GM21825 (cell line): ENCODE results near the gene GDPGP1.

Experiments used
- ATAC-seq: cut with Tn5 transposase; IDR thresholded peaks from one replicate; pipeline ENCODE4 v1.9.1; 2021; ENCODE audit warnings: mild to moderate bottlenecking, moderate library complexity; ENCODE audit not compliant: unreplicated experiment

Gene GDPGP1

GRCh38 chr15:90225047-90225446, 9.0 kb upstream of the GDPGP1 start:
- ATAC-seq = no peak

GRCh38 chr15:90225504-90226234, 8.3 kb upstream of the GDPGP1 start:
- ATAC-seq = no peak

- no peak for ATAC-seq
These were observed 6.7 kb upstream of the GDPGP1 start for GRCh38 chr15:90227336-90227735.

GRCh38 chr15:90227816-90228772, 5.9 kb upstream of the GDPGP1 start:
- ATAC-seq = no peak

GRCh38 chr15:90228960-90229359, 5.0 kb upstream of the GDPGP1 start:
- ATAC-seq = no peak

GRCh38 chr15:90230071-90230494, 3.9 kb upstream of the GDPGP1 start:
- ATAC-seq = no peak

GRCh38 chr15:90230610-90231009, 3.4 kb upstream of the GDPGP1 start:
- ATAC-seq = no peak

GRCh38 chr15:90231028-90232017, 2.7 kb upstream of the GDPGP1 start:
- ATAC-seq = no peak

- ATAC-seq = no peak
These were observed 1.8 kb upstream of the GDPGP1 start for GRCh38 chr15:90232196-90232595.

GRCh38 chr15:90232941-90233386, 1.0 kb upstream of the GDPGP1 start:
- no peak for ATAC-seq

- peak; percentile 86 for ATAC-seq
These were observed 468 bp upstream of the GDPGP1 start, which contains the start of gene CIB1 for GRCh38 chr15:90233387-90234095. Gene CIB1 (minus strand): TSS chr15:90233941. CDS start chr15:90233885, 56 bp downstream.

- ATAC-seq = no peak
These were observed 5.4 kb downstream of the GDPGP1 start for GRCh38 chr15:90239371-90239770.

GRCh38 chr15:90240856-90241255, 6.8 kb downstream of the GDPGP1 start:
- ATAC-seq = no peak

- no peak for ATAC-seq
These were observed 7.6 kb downstream of the GDPGP1 start for GRCh38 chr15:90241343-90242192.

GRCh38 chr15:90243943-90244639, 10.1 kb downstream of the GDPGP1 start:
- ATAC-seq = no peak

- no peak for ATAC-seq
These were observed 14.8 kb downstream of the GDPGP1 start for GRCh38 chr15:90248789-90249202.

- peak; percentile 61 for ATAC-seq
These were observed 15.3 kb downstream of the GDPGP1 start, which contains the start of gene TTLL13 for GRCh38 chr15:90249203-90249863. Gene TTLL13 (plus strand): TSS chr15:90249556. CDS start chr15:90250631, 1,075 bp downstream.

- no peak for ATAC-seq
These were observed 23.8 kb downstream of the GDPGP1 start for GRCh38 chr15:90257776-90258175.
